ENCODE results near the gene GSTT4.
"Not testable (repeated sequence)": the region's sequence is repeated elsewhere in the genome, so short reads cannot be mapped to it uniquely, and the experiment has no call there.

GSTT4 gene

DNA sequence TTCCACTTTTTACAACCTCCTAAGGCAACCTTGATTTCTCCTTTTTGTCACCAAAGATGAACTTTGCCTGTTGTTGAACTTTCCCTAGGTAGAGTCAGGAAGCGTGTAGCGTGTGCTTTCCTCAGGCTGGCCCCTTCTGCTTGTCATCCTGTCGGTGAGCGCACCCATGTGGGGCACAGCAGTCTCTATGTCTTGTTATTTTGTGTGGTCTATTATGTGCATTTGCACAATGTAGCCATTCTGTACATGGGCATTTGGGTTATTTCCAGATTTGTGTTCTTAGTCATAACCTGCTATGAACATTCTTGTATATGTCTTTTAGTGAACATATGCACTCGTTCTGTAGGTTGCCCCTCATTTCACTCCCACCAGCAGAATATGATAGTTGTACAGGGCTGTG lies 40.8 kb upstream of the GSTT4 start:
- H3K4me3 ChIP-seq (ENCODE audit: insufficient read length, low read depth), result no peak overlapping the region
- peaks cover 66% of the 10 kb centered on the region for H3K36me3 ChIP-seq (ENCODE audit: insufficient read depth, insufficient read length, low read length)
- TF ChIP-seq SUZ12 (IDR thresholded peaks at IDR 0.05; ENCODE audit: extremely low read depth, insufficient read depth, insufficient read length), result no peak
- no peak for TF ChIP-seq YY1 (IDR thresholded peaks at IDR 0.05; ENCODE audit: insufficient read depth, insufficient read length)
- no peak for TF ChIP-seq ZNF274 (IDR thresholded peaks at IDR 0.05; ENCODE audit: low read depth, low read length)
- DNase-seq (ENCODE audit: low read depth, low spot score), result no peak
- H3K9ac ChIP-seq (ENCODE audit: insufficient read length, low read depth), result no peak overlapping the region
- H3K27me3 ChIP-seq (ENCODE audit: insufficient read depth, insufficient read length), result no peaks in the 10 kb centered on the region
- no peaks in the 10 kb centered on the region for H3K9me3 ChIP-seq (ENCODE audit: insufficient read depth, low read length)
- no peaks in the 10 kb centered on the region for H3K4me1 ChIP-seq (ENCODE audit: insufficient read depth, insufficient read length)

DNA sequence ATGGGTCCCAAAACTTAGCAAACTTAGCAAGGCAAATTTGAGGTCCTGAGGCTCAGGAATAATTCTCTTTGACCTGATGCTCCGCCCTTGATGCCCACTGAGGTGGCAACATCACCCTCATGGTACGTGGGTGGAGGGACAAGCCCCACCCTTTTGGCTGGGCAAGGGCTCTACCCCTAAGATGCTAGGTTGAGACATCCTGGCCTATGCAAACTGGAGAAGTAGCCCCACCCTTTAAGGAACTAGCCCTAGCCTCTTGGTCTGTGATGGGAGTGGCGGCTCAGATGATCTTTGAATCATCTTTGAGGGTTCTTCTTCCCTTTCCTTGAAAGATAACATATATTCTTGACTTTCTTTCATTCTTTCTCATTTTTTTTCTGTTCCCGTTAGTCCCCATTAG lies 38.7 kb upstream of the GSTT4 start:
- Histone ChIP-seq H3K4me3 (ENCODE audit: insufficient read length, low read depth) (no peak overlapping the region), H3K27me3 (ENCODE audit: insufficient read depth, insufficient read length) (no peaks in the 10 kb centered on the region), H3K9me3 (ENCODE audit: insufficient read depth, low read length) (no peaks in the 10 kb centered on the region), H3K4me1 (ENCODE audit: insufficient read depth, insufficient read length) (no peaks in the 10 kb centered on the region), H3K36me3 (ENCODE audit: insufficient read depth, insufficient read length, low read length) (peaks cover 69% of the 10 kb centered on the region), H3K9ac (ENCODE audit: insufficient read length, low read depth) (no peak overlapping the region)
- DNase-seq (ENCODE audit: low read depth, low spot score), result no peak
- no peak for TF ChIP-seq YY1 (IDR thresholded peaks at IDR 0.05; ENCODE audit: insufficient read depth, insufficient read length)
- TF ChIP-seq ZNF274 (IDR thresholded peaks at IDR 0.05; ENCODE audit: low read depth, low read length), result no peak
- no peak for TF ChIP-seq SUZ12 (IDR thresholded peaks at IDR 0.05; ENCODE audit: extremely low read depth, insufficient read depth, insufficient read length)

DNA sequence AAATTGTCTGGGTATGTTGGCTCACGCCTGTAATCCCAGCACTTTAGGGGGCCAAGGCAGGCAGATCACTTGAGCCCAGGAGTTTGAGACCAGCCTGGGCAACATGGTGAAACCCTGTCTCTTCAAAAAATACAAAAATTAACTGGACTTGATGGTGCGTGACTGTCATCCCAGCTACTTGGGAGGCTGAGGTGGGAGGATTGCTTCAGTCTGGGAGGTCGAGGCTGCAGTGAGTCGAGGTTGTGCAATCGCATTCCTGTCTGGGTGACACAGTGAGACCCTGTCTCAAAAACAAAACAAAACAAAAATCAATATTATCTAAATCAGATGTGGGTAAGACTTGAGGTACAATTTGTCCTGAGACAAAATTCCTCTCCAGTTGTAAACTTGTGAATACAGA lies 38.2 kb upstream of the GSTT4 start:
- H3K36me3 ChIP-seq (ENCODE audit: insufficient read depth, insufficient read length, low read length), result peaks cover 69% of the 10 kb centered on the region

DNA sequence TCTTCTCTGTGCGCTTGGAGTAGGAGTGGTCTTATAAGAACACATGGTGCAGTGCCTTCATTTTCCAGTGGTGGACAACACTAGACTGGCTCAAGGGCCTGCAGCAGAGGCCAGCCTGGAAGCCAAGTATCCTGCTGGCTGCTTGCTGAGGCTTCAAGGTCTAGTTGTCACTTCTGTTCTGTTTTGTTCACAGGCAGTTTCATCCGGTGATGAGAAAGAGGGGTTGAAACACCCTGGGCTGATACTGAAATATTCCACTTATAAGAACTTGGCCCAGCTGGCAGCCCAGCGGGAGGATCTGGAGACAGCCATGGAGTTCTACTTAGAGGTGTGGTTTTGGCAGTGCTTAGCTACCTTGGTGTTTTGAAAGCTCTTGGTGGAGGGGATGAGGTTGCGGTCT lies 35.7 kb upstream of the GSTT4 start:
- no peak for TF ChIP-seq ZNF274 (IDR thresholded peaks at IDR 0.05; ENCODE audit: low read depth, low read length)
- no peak for TF ChIP-seq SUZ12 (IDR thresholded peaks at IDR 0.05; ENCODE audit: extremely low read depth, insufficient read depth, insufficient read length)
- no peak for TF ChIP-seq YY1 (IDR thresholded peaks at IDR 0.05; ENCODE audit: insufficient read depth, insufficient read length)
- Histone ChIP-seq H3K27me3 (ENCODE audit: insufficient read depth, insufficient read length) (no peaks in the 10 kb centered on the region), H3K9me3 (ENCODE audit: insufficient read depth, low read length) (no peaks in the 10 kb centered on the region), H3K9ac (ENCODE audit: insufficient read length, low read depth) (no peak overlapping the region), H3K4me1 (ENCODE audit: insufficient read depth, insufficient read length) (no peaks in the 10 kb centered on the region), H3K36me3 (ENCODE audit: insufficient read depth, insufficient read length, low read length) (peaks cover 73% of the 10 kb centered on the region), H3K4me3 (ENCODE audit: insufficient read length, low read depth) (no peak overlapping the region)
- DNase-seq (ENCODE audit: low read depth, low spot score), result no peak

More for the DNA sequence above, 38.2 kb upstream of the GSTT4 start:
- DNase-seq (ENCODE audit: low read depth, low spot score); H3K9me3 ChIP-seq (ENCODE audit: insufficient read depth, low read length); H3K27me3 ChIP-seq (ENCODE audit: insufficient read depth, insufficient read length); H3K9ac ChIP-seq (ENCODE audit: insufficient read length, low read depth); H3K4me3 ChIP-seq (ENCODE audit: insufficient read length, low read depth); H3K4me1 ChIP-seq (ENCODE audit: insufficient read depth, insufficient read length): not testable (repeated sequence)

DNA sequence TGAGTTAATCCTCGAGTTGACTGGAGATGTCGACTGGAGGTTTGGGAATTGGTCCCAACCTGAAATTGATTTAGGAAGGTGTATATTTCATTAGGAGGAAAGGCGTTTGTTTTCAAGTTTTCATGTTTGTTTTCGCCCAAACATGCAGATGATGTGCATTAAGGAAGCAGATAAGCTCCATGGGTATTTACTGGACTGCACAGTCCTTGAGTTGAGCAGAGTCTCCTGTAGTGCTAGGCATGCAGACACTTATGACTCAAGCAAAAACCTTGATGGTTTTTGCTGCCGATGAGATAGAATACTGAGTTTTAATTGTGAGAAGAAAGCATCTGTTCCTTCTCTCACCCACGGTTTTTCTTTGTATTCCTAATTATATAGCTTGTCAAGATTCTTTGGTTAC lies 33.8 kb upstream of the GSTT4 start:
- peaks cover 75% of the 10 kb centered on the region for H3K36me3 ChIP-seq (ENCODE audit: insufficient read depth, insufficient read length, low read length)
- no peak overlapping the region for H3K4me3 ChIP-seq (ENCODE audit: insufficient read length, low read depth)
- DNase-seq (ENCODE audit: low read depth, low spot score), result no peak
- no peak overlapping the region for H3K9ac ChIP-seq (ENCODE audit: insufficient read length, low read depth)
- no peaks in the 10 kb centered on the region for H3K4me1 ChIP-seq (ENCODE audit: insufficient read depth, insufficient read length)
- H3K27me3 ChIP-seq (ENCODE audit: insufficient read depth, insufficient read length), result no peaks in the 10 kb centered on the region
- H3K9me3 ChIP-seq (ENCODE audit: insufficient read depth, low read length), result no peaks in the 10 kb centered on the region
- TF ChIP-seq SUZ12 (IDR thresholded peaks at IDR 0.05; ENCODE audit: extremely low read depth, insufficient read depth, insufficient read length) (no peak), YY1 (IDR thresholded peaks at IDR 0.05; ENCODE audit: insufficient read depth, insufficient read length) (no peak), ZNF274 (IDR thresholded peaks at IDR 0.05; ENCODE audit: low read depth, low read length) (no peak)

DNA sequence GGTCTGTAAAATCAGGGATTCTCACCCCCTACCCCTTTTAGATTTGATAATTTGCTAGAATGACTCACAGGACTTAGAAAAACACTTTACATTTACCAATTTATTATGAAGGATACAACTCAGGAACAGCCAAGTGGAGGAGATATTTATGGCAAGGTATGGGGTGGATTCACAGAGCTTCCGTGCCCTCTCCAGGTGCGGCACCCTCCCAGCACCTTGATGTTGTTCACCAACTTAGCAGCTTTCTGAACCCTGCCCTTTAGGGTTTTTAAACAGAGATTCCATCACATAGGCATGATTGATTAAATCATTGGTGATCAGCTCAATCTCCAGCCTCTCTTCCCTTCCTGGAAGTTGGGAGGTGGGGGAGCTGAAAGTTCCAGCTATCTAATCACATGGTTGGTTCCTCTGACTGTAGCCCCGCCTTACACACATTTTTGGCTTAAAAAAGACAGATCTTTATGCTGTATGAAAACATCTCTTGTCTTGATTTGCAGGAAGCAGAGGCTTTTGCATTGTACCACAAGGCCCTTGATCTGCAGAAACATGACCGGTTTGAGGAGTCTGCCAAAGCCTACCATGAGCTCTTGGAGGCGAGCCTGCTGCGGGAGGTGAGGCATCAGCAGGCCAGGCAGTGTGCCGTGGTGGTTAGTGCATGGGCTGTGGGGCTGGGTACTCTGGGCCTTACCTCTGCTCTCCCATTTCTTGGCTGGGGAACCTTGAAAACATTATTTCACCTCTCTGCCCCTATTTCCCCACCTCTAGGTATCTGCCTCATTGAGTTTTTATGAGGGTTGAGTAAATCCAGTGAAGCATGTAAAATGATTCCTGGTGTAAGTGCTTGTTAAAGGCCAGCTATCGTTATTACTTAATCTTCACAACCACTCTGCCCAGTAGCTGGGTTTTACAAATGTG lies 32.9 kb upstream of the GSTT4 start:
- H3K36me3 ChIP-seq (ENCODE audit: insufficient read depth, insufficient read length, low read length), result peaks cover 71% of the 10 kb centered on the region
- no peak overlapping the region for H3K9ac ChIP-seq (ENCODE audit: insufficient read length, low read depth)
- no peak for DNase-seq (ENCODE audit: low read depth, low spot score)
- H3K27me3 ChIP-seq (ENCODE audit: insufficient read depth, insufficient read length), result no peaks in the 10 kb centered on the region
- H3K4me3 ChIP-seq (ENCODE audit: insufficient read length, low read depth), result no peak overlapping the region
- H3K4me1 ChIP-seq (ENCODE audit: insufficient read depth, insufficient read length), result no peaks in the 10 kb centered on the region
- H3K9me3 ChIP-seq (ENCODE audit: insufficient read depth, low read length), result no peaks in the 10 kb centered on the region
- no peak for TF ChIP-seq ZNF274 (IDR thresholded peaks at IDR 0.05; ENCODE audit: low read depth, low read length)
- TF ChIP-seq SUZ12 (IDR thresholded peaks at IDR 0.05; ENCODE audit: extremely low read depth, insufficient read depth, insufficient read length), result no peak
- no peak for TF ChIP-seq YY1 (IDR thresholded peaks at IDR 0.05; ENCODE audit: insufficient read depth, insufficient read length)

DNA sequence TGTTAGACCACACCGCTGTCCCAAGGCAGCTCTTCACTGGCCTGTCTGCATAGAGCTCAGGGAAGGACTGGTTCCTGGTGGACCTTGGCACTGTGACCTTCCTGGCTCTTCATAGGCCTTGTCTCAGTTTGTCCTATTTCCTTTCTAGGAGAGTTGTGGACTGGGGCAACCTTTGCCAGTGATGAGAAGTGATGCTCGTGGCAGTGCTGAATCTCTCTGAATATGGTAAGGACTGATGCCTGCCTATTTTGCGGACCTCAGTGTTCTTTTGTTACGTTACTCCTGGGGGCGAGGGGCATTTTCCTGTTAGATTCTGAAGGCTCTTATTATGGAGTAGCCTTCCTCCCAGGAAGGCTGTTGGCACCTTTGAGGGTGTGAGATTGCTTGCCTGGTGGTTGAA lies 30.0 kb upstream of the GSTT4 start:
- no peaks in the 10 kb centered on the region for H3K4me1 ChIP-seq (ENCODE audit: insufficient read depth, insufficient read length)
- TF ChIP-seq YY1 (IDR thresholded peaks at IDR 0.05; ENCODE audit: insufficient read depth, insufficient read length) (no peak), ZNF274 (IDR thresholded peaks at IDR 0.05; ENCODE audit: low read depth, low read length) (no peak), SUZ12 (IDR thresholded peaks at IDR 0.05; ENCODE audit: extremely low read depth, insufficient read depth, insufficient read length) (no peak)
- no peaks in the 10 kb centered on the region for H3K27me3 ChIP-seq (ENCODE audit: insufficient read depth, insufficient read length)
- H3K36me3 ChIP-seq (ENCODE audit: insufficient read depth, insufficient read length, low read length), result peaks cover 47% of the 10 kb centered on the region
- H3K4me3 ChIP-seq (ENCODE audit: insufficient read length, low read depth), result no peak overlapping the region
- H3K9me3 ChIP-seq (ENCODE audit: insufficient read depth, low read length), result no peaks in the 10 kb centered on the region
- no peak overlapping the region for H3K9ac ChIP-seq (ENCODE audit: insufficient read length, low read depth)
- no peak for DNase-seq (ENCODE audit: low read depth, low spot score)

All from NT2/D1 (cell line).